Panc1 (cell line): ENCODE data around the gene FUOM. TPM values are rescaled to one million over a fixed set of nuclear protein-coding genes. Genes with fewer than 3 reads are reported as not detected.
"Not testable (repeated sequence)": the region's sequence is repeated elsewhere in the genome, so short reads cannot be mapped to it uniquely, and the experiment has no call there.

Experiments
- ATAC-seq: fragments of 200-7000 bp; cut with Tn5 transposase; 2 replicates; pipeline ENCODE4 v1.9.1; 2020; ENCODE audit warnings: mild to moderate bottlenecking, moderate library complexity
- BruUV-seq: library from RNA; stranded (reverse); fragments of 400-500 nt; replicated peaks from 2 replicates; lab custom pipeline; 2021; lab: Mats Ljungman, UMichigan
- CTCF ChIA-PET: fragments of 300-600 bp; sonication (Branson Sonifier 250); formaldehyde crosslinking; loops from one replicate; lab custom pipeline; 2022; ENCODE audit warnings: antibody characterized with exemption; lab: Charles Lee
- POLR2A ChIA-PET: fragments of 300-600 bp; sonication (Branson Sonifier 250); formaldehyde crosslinking; loops from one replicate; lab custom pipeline; 2022; ENCODE audit warnings: antibody characterized with exemption; lab: Charles Lee
- DNase-seq: peaks from one replicate; pipeline ENCODE4 v3.0.0-alpha.2; 2010; ENCODE audit warnings: low read depth, low spot score
- H3K27ac ChIP-seq: 2 replicates; pipeline ENCODE4 v1.5.1; 2011; ENCODE audit warnings: mild to moderate bottlenecking, low read length, inconsistent platforms
- H3K27me3 ChIP-seq: fragments of 200-500 bp; sonication (Bioruptor generic); 2 replicates; pipeline ENCODE4 v1.6.0; 2014; ENCODE audit warnings: low read length, inconsistent platforms; ENCODE audit not compliant: control insufficient read depth, insufficient read depth
- H3K36me3 ChIP-seq: fragments of 200-500 bp; sonication (Bioruptor generic); 2 replicates; pipeline ENCODE4 v1.5.1; 2014; ENCODE audit warnings: inconsistent platforms, mild to moderate bottlenecking, low read length, moderate library complexity; ENCODE audit not compliant: control insufficient read depth, insufficient read depth
- H3K4me1 ChIP-seq: 2 replicates; pipeline ENCODE4 v1.5.1; 2011; ENCODE audit warnings: inconsistent platforms, mild to moderate bottlenecking, low read length, moderate library complexity; ENCODE audit not compliant: control insufficient read depth, insufficient read depth
- H3K4me3 ChIP-seq, 2 experiments: 2 replicates each; pipeline ENCODE4 v1.5.1; 2011 to 2012; ENCODE audit warnings: low read depth in 2 of 2, low read length in 2 of 2, mild to moderate bottlenecking in 2 of 2, inconsistent platforms in 1 of 2, moderate library complexity in 1 of 2
- H3K9me3 ChIP-seq: fragments of 200-500 bp; sonication (Bioruptor generic); 2 replicates; pipeline ENCODE4 v1.5.1; 2014; ENCODE audit warnings: low read depth, mild to moderate bottlenecking, inconsistent platforms, low read length, moderate library complexity; ENCODE audit not compliant: control insufficient read depth, insufficient read depth
- CTCF ChIP-seq: fragments of 450-650 bp; IDR thresholded peaks from 2 replicates; pipeline ENCODE4 v1.5.1; 2017; ENCODE audit warnings: mild to moderate bottlenecking
- POLR2AphosphoS5 ChIP-seq: IDR thresholded peaks from 2 replicates; pipeline ENCODE4 v1.6.1; 2012; ENCODE audit warnings: mild to moderate bottlenecking, low read depth, low read length, moderate library complexity
- REST ChIP-seq, 2 experiments: IDR thresholded peaks; 2 replicates each; pipeline ENCODE4 v1.6.1; 2011 to 2012; ENCODE audit warnings: low read depth in 2 of 2, control low read depth in 1 of 2, low read length in 1 of 2, mild to moderate bottlenecking in 1 of 2, moderate library complexity in 1 of 2; ENCODE audit not compliant: insufficient read depth in 1 of 2
- SIN3A ChIP-seq: IDR thresholded peaks from 2 replicates; pipeline ENCODE4 v1.6.1; 2012; ENCODE audit warnings: low read depth, mild to moderate bottlenecking, low read length, moderate library complexity, borderline replicate concordance; ENCODE audit not compliant: insufficient read depth
- TCF7L2 ChIP-seq: IDR thresholded peaks from 2 replicates; pipeline ENCODE4 v1.6.1; 2011; ENCODE audit warnings: mild to moderate bottlenecking, low read depth, low read length, inconsistent platforms
- in situ Hi-C: cut with HindIII; loops from 2 replicates; pipeline ENCODE4 v1.10.0; 2016; ENCODE audit warnings: low sequenced_read_pairs, low pct_unique_long_range_greater_than_20kb
- intact Hi-C: fragments of 100-400 bp; cut with micrococcal nuclease; formaldehyde crosslinking; loops from one replicate; pipeline ENCODE4 v1.10.0; 2022; ENCODE audit not compliant: unreplicated experiment
- total RNA-seq: library from RNA; stranded (reverse); gene quantifications from one replicate; pipeline ENCODE4 v1.2.1, GENCODE V29; 2021; ENCODE audit not compliant: unreplicated experiment

FUOM gene
- total RNA-seq, 1 experiment from 2014 or later: 39.6 TPM

DNA sequence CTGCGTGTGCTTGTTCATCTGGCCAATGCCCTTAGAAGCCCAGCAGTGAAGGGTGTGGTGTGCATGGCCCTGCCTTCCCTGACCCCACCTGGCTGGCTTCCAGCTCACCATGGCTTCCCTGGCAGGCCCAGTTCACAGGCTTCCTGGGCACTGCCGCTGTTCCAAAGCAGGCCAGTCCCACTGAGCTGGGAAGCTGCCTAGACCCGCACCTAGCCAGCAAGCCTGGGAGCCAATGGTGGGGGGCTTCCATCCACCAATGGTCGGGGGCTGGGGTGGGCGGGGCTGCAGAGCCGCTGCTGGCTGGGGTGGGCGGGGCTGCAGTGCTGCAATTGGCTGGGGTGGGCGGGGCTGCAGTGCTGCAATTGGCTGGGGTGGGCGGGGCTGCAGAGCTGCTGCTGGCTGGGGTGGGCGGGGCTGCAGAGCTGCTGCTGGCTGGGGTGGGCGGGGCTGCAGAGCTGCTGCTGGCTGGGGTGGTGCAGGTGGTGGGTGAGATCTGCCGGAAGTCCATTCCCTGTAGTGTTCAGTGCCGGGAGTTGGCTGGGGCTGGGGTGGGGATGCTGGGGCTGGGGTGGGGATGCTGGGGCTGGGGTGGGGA lies 33.5 kb downstream of the FUOM start:
- no TSS peak for BruUV-seq
- intact Hi-C loops: no loop called here
- peak; percentile 82 for ATAC-seq

DNA sequence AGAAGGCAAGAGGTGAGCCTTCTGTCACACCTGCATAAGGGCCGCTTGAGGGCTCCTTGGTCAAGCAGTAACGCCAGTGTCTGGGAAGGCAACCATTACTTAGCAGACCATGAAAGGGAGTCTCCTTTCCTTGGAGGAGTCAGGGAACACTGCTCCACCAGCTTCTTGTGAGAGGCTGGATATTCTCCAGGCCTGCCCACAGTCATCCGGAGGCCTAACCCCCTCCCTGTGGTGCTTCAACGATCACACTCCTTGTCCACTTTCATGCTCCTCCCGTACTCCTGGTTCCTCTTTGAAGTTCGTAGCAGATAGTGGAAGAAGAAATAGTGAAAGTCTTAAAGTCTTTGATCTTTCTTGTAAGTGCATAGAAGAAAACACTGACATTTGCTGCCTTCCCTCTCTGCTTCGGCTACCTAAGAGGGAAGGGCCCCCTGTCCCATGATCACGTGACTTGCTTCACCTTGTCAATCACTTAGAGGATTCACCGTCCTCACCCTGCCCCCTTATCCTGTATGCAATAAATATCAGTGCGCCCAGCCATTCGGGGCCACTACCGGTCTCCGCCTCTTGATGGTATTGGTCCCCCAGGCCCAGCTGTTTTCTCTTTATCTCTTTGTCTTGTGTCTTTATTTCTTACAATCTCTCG lies 35.6 kb downstream of the FUOM start:
- CTCF ChIA-PET, H3K9me3 ChIP-seq, H3K27me3 ChIP-seq, ATAC-seq, POLR2A ChIA-PET, BruUV-seq, H3K27ac ChIP-seq, intact Hi-C loops, H3K36me3 ChIP-seq, DNase-seq, in situ Hi-C loops, H3K4me3 ChIP-seq: not testable (repeated sequence)
- H3K4me1 ChIP-seq: peaks cover 10% of the 10 kb centered on the region

More for the DNA sequence above, 33.5 kb downstream of the FUOM start:
- H3K4me3 ChIP-seq: peak overlapping the region; percentile 19 to 24; a peak in 3 of 4 replicates
- ChIA-PET CTCF (interaction anchor here (0.6 kb wide), 1 partner anchor 13 kb away, joined by 3 read pairs; the partner anchor contains the start of gene CALY), POLR2A (interaction anchor here (0.5 kb wide), 1 partner anchor 82 kb away, joined by 7 read pairs; no protein-coding TSS in a partner anchor)
- no peaks in the 10 kb centered on the region for H3K9me3 ChIP-seq
- TF ChIP-seq SIN3A: no peak
- TF ChIP-seq REST (IDR thresholded peaks at IDR 0.05; ENCODE audit: insufficient read depth in 1 of 2, low read depth in 2 of 2, low read length in 1 of 2): no peak
- no peak for TF ChIP-seq CTCF
- no peak for TF ChIP-seq POLR2AphosphoS5
- TF ChIP-seq TCF7L2: no peak
- H3K27ac ChIP-seq: no peak overlapping the region
- no peaks in the 10 kb centered on the region for H3K27me3 ChIP-seq
- DNase-seq: no peak
- in situ Hi-C loops: no loop called here
- H3K36me3 ChIP-seq: no peaks in the 10 kb centered on the region
- H3K4me1 ChIP-seq: peaks cover 17% of the 10 kb centered on the region

GRCh38 chr10:133320852-133321422 lies 36.9 kb downstream of the FUOM start:
- H3K36me3 ChIP-seq, intact Hi-C loops, H3K4me1 ChIP-seq, DNase-seq, BruUV-seq, H3K27ac ChIP-seq, ATAC-seq, H3K4me3 ChIP-seq, H3K9me3 ChIP-seq, in situ Hi-C loops, H3K27me3 ChIP-seq: not testable (repeated sequence)
- POLR2A ChIA-PET: interaction anchor here (0.6 kb wide), 1 partner anchor 13 kb away, joined by 4 read pairs; no protein-coding TSS in a partner anchor
- CTCF ChIA-PET: interaction anchor here (0.6 to 0.7 kb wide), 2 partner anchors 53 to 174 kb away, joined by 3 to 5 read pairs; no protein-coding TSS in a partner anchor
